ENCODE results near the gene OR2L5.

Gene OR2L5

GRCh38 chr1:248029770-248030169 lies 16.3 kb downstream of the OR2L5 start, which contains the start of gene OR2L2:
TSS of gene OR2L2 (plus strand) at chr1:248030070. CDS start at chr1:248038268, 8,198 bp downstream.
- no peak for TF ChIP-seq CTCF (IDR thresholded peaks at IDR 0.05; ENCODE audit: low read length)
- Histone ChIP-seq H2AFZ (ENCODE audit: low read length) (no peak within 1 kb of the TSS), H3K4me3 (ENCODE audit: low read depth, low read length, poor library complexity, severe bottlenecking) (no peak within 1 kb of the TSS), H3K27ac (ENCODE audit: low read depth, low read length, poor library complexity, severe bottlenecking) (no peak within 1 kb of the TSS), H3K36me3 (ENCODE audit: insufficient read depth, low read length) (no peaks in the 10 kb centered on the region), H3K79me2 (ENCODE audit: insufficient read depth, low read length) (no peaks in the 10 kb centered on the region), H3K9ac (ENCODE audit: low read length) (no peak within 1 kb of the TSS), H3K9me2 (ENCODE audit: low read depth, low read length) (no peaks in the 10 kb centered on the region), H3K27me3 (ENCODE audit: insufficient read depth, low read length) (no peaks in the 10 kb centered on the region), H3K4me1 (ENCODE audit: insufficient read depth, low read length, severe bottlenecking) (no peaks in the 10 kb centered on the region), H3K4me2 (ENCODE audit: low read length) (no peak within 1 kb of the TSS), H3K9me3 (ENCODE audit: low read length) (no peaks in the 10 kb centered on the region), H4K20me1 (ENCODE audit: insufficient read depth, low read length) (no peaks in the 10 kb centered on the region), H3F3A (ENCODE audit: insufficient read depth, low read length) (no peaks in the 10 kb centered on the region)

GRCh38 chr1:248045209-248045608 lies 31.7 kb downstream of the OR2L5 start:
- H3K9me3 ChIP-seq (ENCODE audit: low read length), result no peaks in the 10 kb centered on the region
- no peaks in the 10 kb centered on the region for H3K4me1 ChIP-seq (ENCODE audit: insufficient read depth, low read length, severe bottlenecking)
- H2AFZ ChIP-seq (ENCODE audit: low read length), result no peak overlapping the region
- no peaks in the 10 kb centered on the region for H4K20me1 ChIP-seq (ENCODE audit: insufficient read depth, low read length)
- H3K36me3 ChIP-seq (ENCODE audit: insufficient read depth, low read length), result no peaks in the 10 kb centered on the region
- H3K4me3 ChIP-seq (ENCODE audit: low read depth, low read length, poor library complexity, severe bottlenecking), result no peak overlapping the region
- TF ChIP-seq CTCF (IDR thresholded peaks at IDR 0.05; ENCODE audit: low read length), result no peak
- TF ChIP-seq EZH2 (IDR thresholded peaks at IDR 0.05; ENCODE audit: borderline replicate concordance, low read length), result no peak
- H3K9me2 ChIP-seq (ENCODE audit: low read depth, low read length), result no peaks in the 10 kb centered on the region
- no peak overlapping the region for H3K27ac ChIP-seq (ENCODE audit: low read depth, low read length, poor library complexity, severe bottlenecking)
- no peaks in the 10 kb centered on the region for H3F3A ChIP-seq (ENCODE audit: insufficient read depth, low read length)
- no peak overlapping the region for H3K9ac ChIP-seq (ENCODE audit: low read length)
- H3K4me2 ChIP-seq (ENCODE audit: low read length), result no peak overlapping the region
- H3K27me3 ChIP-seq (ENCODE audit: insufficient read depth, low read length), result no peaks in the 10 kb centered on the region
- no peaks in the 10 kb centered on the region for H3K79me2 ChIP-seq (ENCODE audit: insufficient read depth, low read length)

- Histone ChIP-seq H3K27ac (ENCODE audit: low read depth, low read length, poor library complexity, severe bottlenecking) (no peak within 1 kb of the TSS), H2AFZ (ENCODE audit: low read length) (no peak within 1 kb of the TSS), H3K9me3 (ENCODE audit: low read length) (no peaks in the 10 kb centered on the region), H3K4me1 (ENCODE audit: insufficient read depth, low read length, severe bottlenecking) (no peaks in the 10 kb centered on the region), H3K4me2 (ENCODE audit: low read length) (no peak within 1 kb of the TSS), H3K79me2 (ENCODE audit: insufficient read depth, low read length) (no peaks in the 10 kb centered on the region), H3F3A (ENCODE audit: insufficient read depth, low read length) (no peaks in the 10 kb centered on the region), H3K27me3 (ENCODE audit: insufficient read depth, low read length) (no peaks in the 10 kb centered on the region), H3K9ac (ENCODE audit: low read length) (no peak within 1 kb of the TSS), H3K9me2 (ENCODE audit: low read depth, low read length) (no peaks in the 10 kb centered on the region), H4K20me1 (ENCODE audit: insufficient read depth, low read length) (no peaks in the 10 kb centered on the region), H3K36me3 (ENCODE audit: insufficient read depth, low read length) (no peaks in the 10 kb centered on the region), H3K4me3 (ENCODE audit: low read depth, low read length, poor library complexity, severe bottlenecking) (no peak within 1 kb of the TSS)
- TF ChIP-seq CTCF (IDR thresholded peaks at IDR 0.05; ENCODE audit: low read length), result no peak
- TF ChIP-seq EZH2 (IDR thresholded peaks at IDR 0.05; ENCODE audit: borderline replicate concordance, low read length), result no peak
Measured at GRCh38 chr1:248046536-248046935, 33.1 kb downstream of the OR2L5 start, which contains the start of gene OR2L3. TSS of gene OR2L3 (plus strand) at chr1:248046836. CDS start at chr1:248060682, 13,846 bp downstream.
